Measurements from ENCODE around the gene TCF7L2.

GRCh38 chr10:113001599-113002448 is 51.8 kb downstream of the TCF7L2 start:
- TF ChIP-seq EZH2 (IDR thresholded peaks at IDR 0.05; ENCODE audit: low read length, unreplicated experiment) (no peak), EZH2phosphoT487 (IDR thresholded peaks at IDR 0.05; ENCODE audit: borderline replicate concordance, low read length) (no peak), CTCF (conservative IDR thresholded peaks at IDR 0.05; ENCODE audit: low read depth, low read length) (no peak)

Data from PC-3 (cell line).